ENCODE results near the gene CNPY3. TPM values are rescaled to one million over a fixed set of nuclear protein-coding genes. Genes with fewer than 3 reads are reported as not detected.

CNPY3 gene
- polyA plus RNA-seq, 1 donor (not counting 4 experiments of a cell fraction or from before 2014, with no cell fraction given): 19.7 TPM

DNA sequence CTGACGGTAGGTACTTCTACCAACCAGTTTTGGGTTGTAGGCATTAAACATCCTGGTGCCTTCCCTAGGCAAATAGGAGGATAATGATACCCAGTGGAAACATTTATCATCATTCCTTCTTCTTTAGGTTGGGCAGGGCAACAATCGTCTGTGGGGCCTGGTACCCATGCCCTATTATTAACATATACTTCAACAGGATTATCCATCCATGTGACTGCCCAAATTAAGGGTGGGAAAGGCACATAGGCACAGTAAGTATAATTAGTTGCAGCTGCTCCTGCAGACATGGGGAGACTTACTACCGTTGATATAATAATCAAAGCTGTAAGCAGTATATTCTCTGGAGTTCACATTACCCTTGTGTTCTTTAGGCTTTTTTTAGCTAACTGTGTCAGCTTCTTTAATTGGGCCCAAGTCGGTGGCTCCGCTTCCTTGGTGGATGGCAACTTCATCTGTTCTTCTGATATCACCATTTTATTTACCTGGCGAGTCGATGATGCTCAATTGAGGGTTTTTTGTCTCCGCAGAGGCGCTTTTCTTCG lies 33.0 kb upstream of the CNPY3 start:
- H3K36me3 ChIP-seq (ENCODE audit: control insufficient read depth in 2 of 2, extremely low read depth in 1 of 2, insufficient read depth in 2 of 2, low read length in 2 of 2): no peaks in the 10 kb centered on the region
- DNase-seq (ENCODE audit: low read depth, low spot score) (no peak), FAIRE-seq (no peak)
- no peaks in the 10 kb centered on the region for H4K20me1 ChIP-seq (ENCODE audit: control insufficient read depth, extremely low read depth, insufficient read depth, low read length)
- peaks cover 2% of the 10 kb centered on the region for H3K4me1 ChIP-seq (ENCODE audit: control insufficient read depth, extremely low read depth, insufficient read depth, low read length)
- H3K27ac ChIP-seq (ENCODE audit: control insufficient read depth, insufficient read depth, low read length): no peak overlapping the region
- no peaks in the 10 kb centered on the region for H3K9me3 ChIP-seq (ENCODE audit: control insufficient read depth, low read depth, low read length)
- H3K4me3 ChIP-seq (ENCODE audit: control insufficient read depth in 2 of 3, extremely low read depth in 1 of 3, insufficient read depth in 2 of 3, low read depth in 1 of 3, low read length in 3 of 3): no peak overlapping the region
- no peak overlapping the region for H2AFZ ChIP-seq (ENCODE audit: control insufficient read depth, low read length)
- H3K9me1 ChIP-seq (ENCODE audit: control insufficient read depth, extremely low read depth, insufficient read depth, low read length): no peaks in the 10 kb centered on the region
- no peak overlapping the region for H3K9ac ChIP-seq (ENCODE audit: control insufficient read depth, extremely low read depth, insufficient read depth, low read length)
- H3K27me3 ChIP-seq (ENCODE audit: control insufficient read depth, extremely low read depth, insufficient read depth, low read length): no peaks in the 10 kb centered on the region
- no peak overlapping the region for H3K4me2 ChIP-seq (ENCODE audit: control insufficient read depth, extremely low read depth, insufficient read depth, low read depth, low read length)
- no peaks in the 10 kb centered on the region for H3K79me2 ChIP-seq (ENCODE audit: control insufficient read depth, insufficient read depth, low read length)
- no peak for TF ChIP-seq EZH2 (IDR thresholded peaks at IDR 0.05; ENCODE audit: low read length)
- TF ChIP-seq, protein P1, sequence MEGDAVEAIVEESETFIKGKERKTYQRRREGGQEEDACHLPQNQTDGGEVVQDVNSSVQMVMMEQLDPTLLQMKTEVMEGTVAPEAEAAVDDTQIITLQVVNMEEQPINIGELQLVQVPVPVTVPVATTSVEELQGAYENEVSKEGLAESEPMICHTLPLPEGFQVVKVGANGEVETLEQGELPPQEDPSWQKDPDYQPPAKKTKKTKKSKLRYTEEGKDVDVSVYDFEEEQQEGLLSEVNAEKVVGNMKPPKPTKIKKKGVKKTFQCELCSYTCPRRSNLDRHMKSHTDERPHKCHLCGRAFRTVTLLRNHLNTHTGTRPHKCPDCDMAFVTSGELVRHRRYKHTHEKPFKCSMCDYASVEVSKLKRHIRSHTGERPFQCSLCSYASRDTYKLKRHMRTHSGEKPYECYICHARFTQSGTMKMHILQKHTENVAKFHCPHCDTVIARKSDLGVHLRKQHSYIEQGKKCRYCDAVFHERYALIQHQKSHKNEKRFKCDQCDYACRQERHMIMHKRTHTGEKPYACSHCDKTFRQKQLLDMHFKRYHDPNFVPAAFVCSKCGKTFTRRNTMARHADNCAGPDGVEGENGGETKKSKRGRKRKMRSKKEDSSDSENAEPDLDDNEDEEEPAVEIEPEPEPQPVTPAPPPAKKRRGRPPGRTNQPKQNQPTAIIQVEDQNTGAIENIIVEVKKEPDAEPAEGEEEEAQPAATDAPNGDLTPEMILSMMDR (optimal IDR thresholded peaks at IDR 0.05 in 1 of 3, IDR thresholded peaks at IDR 0.05 in 1 of 3, conservative IDR thresholded peaks at IDR 0.05 in 1 of 3; ENCODE audit: extremely low read depth in 1 of 3, insufficient read depth in 2 of 3, low read length in 3 of 3): no peak
- dilution Hi-C loops (cut with MboI; ENCODE audit: extremely low pct_ligation_motif_present, low sequenced_read_pairs): no loop called here

DNA sequence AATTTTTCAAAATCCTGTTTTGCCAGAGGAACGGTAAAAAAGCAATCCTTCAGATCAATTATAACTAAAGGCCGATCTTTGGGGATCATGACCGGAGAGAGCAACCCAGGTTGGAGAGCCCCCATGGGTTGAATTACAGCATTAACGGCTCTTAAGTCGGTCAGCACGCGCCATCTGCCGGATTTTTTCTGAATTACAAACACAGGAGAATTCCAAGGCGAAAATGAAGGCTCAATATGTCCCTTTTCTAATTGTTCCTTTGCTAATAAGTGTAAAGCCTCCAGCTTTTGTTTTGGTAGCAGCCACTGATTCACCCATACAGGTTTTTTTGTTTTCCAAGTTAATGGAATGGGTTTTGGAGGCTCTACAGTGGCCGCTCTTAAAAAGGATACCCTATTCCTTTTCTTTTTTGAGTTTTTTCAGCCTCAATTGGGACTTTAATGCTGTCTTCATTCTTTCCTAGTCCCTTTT lies 30.4 kb upstream of the CNPY3 start:
- H3K36me3 ChIP-seq (ENCODE audit: control insufficient read depth in 2 of 2, extremely low read depth in 1 of 2, insufficient read depth in 2 of 2, low read length in 2 of 2): no peaks in the 10 kb centered on the region
- DNase-seq (ENCODE audit: low read depth, low spot score) (no peak), FAIRE-seq (no peak)
- no peaks in the 10 kb centered on the region for H3K9me1 ChIP-seq (ENCODE audit: control insufficient read depth, extremely low read depth, insufficient read depth, low read length)
- no peaks in the 10 kb centered on the region for H4K20me1 ChIP-seq (ENCODE audit: control insufficient read depth, extremely low read depth, insufficient read depth, low read length)
- no peak overlapping the region for H3K9ac ChIP-seq (ENCODE audit: control insufficient read depth, extremely low read depth, insufficient read depth, low read length)
- H3K4me2 ChIP-seq (ENCODE audit: control insufficient read depth, extremely low read depth, insufficient read depth, low read depth, low read length): no peak overlapping the region
- dilution Hi-C loops (cut with MboI; ENCODE audit: extremely low pct_ligation_motif_present, low sequenced_read_pairs): no loop called here
- peak overlapping the region; percentile 16 for H2AFZ ChIP-seq (ENCODE audit: control insufficient read depth, low read length)
- no peaks in the 10 kb centered on the region for H3K27me3 ChIP-seq (ENCODE audit: control insufficient read depth, extremely low read depth, insufficient read depth, low read length)
- no peaks in the 10 kb centered on the region for H3K79me2 ChIP-seq (ENCODE audit: control insufficient read depth, insufficient read depth, low read length)
- H3K27ac ChIP-seq (ENCODE audit: control insufficient read depth, insufficient read depth, low read length): no peak overlapping the region
- TF ChIP-seq, protein P1 (optimal IDR thresholded peaks at IDR 0.05 in 1 of 3, IDR thresholded peaks at IDR 0.05 in 1 of 3, conservative IDR thresholded peaks at IDR 0.05 in 1 of 3; ENCODE audit: extremely low read depth in 1 of 3, insufficient read depth in 2 of 3, low read length in 3 of 3): peak; percentile 45 to 59 (median 55)
- TF ChIP-seq EZH2 (IDR thresholded peaks at IDR 0.05; ENCODE audit: low read length): no peak
- H3K4me1 ChIP-seq (ENCODE audit: control insufficient read depth, extremely low read depth, insufficient read depth, low read length): no peaks in the 10 kb centered on the region
- H3K4me3 ChIP-seq (ENCODE audit: control insufficient read depth in 2 of 3, extremely low read depth in 1 of 3, insufficient read depth in 2 of 3, low read depth in 1 of 3, low read length in 3 of 3): no peak overlapping the region
- H3K9me3 ChIP-seq (ENCODE audit: control insufficient read depth, low read depth, low read length): no peaks in the 10 kb centered on the region

Measured in keratinocyte (primary cell).